ENCODE results near the gene CNTNAP2. TPM values are rescaled to one million over a fixed set of nuclear protein-coding genes. Genes with fewer than 3 reads are reported as not detected.
"Not testable (repeated sequence)": the region's sequence is repeated elsewhere in the genome, so short reads cannot be mapped to it uniquely, and the experiment has no call there.

CNTNAP2 gene
- polyA plus RNA-seq, 2 donors, result 0.41 to 0.48 TPM

DNA sequence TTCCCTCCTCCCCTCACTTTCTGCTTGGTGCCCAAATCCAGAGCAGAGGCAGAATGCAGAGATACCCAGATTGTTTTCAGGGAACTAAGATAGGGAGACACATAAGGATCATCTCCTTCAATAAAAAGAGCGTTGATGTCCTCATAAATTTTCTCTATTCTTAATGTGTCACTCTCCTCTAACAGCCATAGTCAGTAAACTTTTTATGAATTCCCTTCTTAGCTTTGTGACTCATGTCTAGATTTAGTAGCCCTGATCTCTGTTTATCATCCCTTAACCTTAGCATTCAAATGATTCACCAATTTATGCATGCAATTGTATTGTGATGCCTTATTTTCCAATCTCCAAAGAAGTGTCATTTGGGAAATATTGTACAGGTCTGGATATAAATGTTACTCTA lies 1478.4 kb downstream of the CNTNAP2 start:
- Histone ChIP-seq H3K27me3 (ENCODE audit: control insufficient read depth in 1 of 2, insufficient read depth in 2 of 2, low read length in 2 of 2) (no peaks in the 10 kb centered on the region), H3K9me3 (ENCODE audit: control insufficient read depth in 2 of 2, insufficient read depth in 1 of 2, low read depth in 1 of 2, low read length in 1 of 2) (no peaks in the 10 kb centered on the region), H3K27ac (ENCODE audit: low read depth in 2 of 2, low read length in 1 of 2) (no peak overlapping the region), H3K36me3 (ENCODE audit: control insufficient read depth in 2 of 2, insufficient read depth in 2 of 2, low read length in 1 of 2) (no peaks in the 10 kb centered on the region), H3K4me3 (ENCODE audit: low read depth in 1 of 2, low read length in 2 of 2) (no peak overlapping the region), H3K4me1 (ENCODE audit: control insufficient read depth in 2 of 2, insufficient read depth in 2 of 2, low read length in 1 of 2) (no peaks in the 10 kb centered on the region)
- WGBS, 2 donors, result 84 to 90% methylated on average over 1 of the region's 1 CpG

DNA sequence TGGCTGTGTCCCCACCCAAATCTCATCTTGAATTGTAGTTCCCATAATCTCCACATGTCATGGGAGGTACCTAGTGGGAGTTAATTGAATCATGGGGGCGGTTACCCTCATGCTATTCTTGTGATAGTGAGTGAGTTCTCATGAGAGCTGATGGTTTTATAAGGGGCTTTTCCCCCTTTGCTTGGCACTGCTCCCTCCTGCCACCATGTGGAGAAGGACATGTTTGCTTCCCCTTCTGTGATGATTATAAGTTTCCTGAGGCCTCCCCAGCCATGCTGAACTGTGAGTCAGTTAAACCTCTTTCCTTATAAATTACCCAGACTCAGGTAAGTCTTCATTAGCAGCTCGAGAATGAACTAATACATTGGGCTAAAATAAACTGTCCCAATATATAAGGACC lies 1482.1 kb downstream of the CNTNAP2 start:
- not testable (repeated sequence) for H3K27me3 ChIP-seq (ENCODE audit: control insufficient read depth in 1 of 2, insufficient read depth in 2 of 2, low read length in 2 of 2); H3K9me3 ChIP-seq (ENCODE audit: control insufficient read depth in 2 of 2, insufficient read depth in 1 of 2, low read depth in 1 of 2, low read length in 1 of 2); H3K4me3 ChIP-seq (ENCODE audit: low read depth in 1 of 2, low read length in 2 of 2); H3K27ac ChIP-seq (ENCODE audit: low read depth in 2 of 2, low read length in 1 of 2); H3K4me1 ChIP-seq (ENCODE audit: control insufficient read depth in 2 of 2, insufficient read depth in 2 of 2, low read length in 1 of 2); H3K36me3 ChIP-seq (ENCODE audit: control insufficient read depth in 2 of 2, insufficient read depth in 2 of 2, low read length in 1 of 2)
- whole genome bisulfite sequencing, 2 donors, result 68 to 74% methylated on average over 2 of the region's 2 CpGs

DNA sequence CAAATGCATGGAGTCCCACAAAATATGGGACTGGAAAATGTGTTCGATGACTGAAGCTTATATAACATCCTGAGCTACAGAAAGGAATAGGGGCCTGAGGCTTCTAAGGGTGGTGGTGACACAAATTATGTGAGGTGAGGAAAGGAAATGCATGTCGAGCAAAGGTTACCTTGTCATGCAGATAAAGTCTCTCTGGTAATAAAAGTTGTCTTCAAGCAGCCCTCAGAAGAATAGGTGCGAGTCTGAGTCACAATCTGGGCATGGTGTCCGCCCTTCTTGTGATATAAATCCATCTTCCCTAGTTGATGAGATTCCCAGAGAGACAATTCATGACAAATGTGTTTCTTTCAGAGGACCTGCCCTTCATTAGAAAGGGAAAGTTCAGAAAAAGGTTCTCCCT lies 1488.7 kb downstream of the CNTNAP2 start:
- Histone ChIP-seq H3K4me3 (ENCODE audit: low read depth in 1 of 2, low read length in 2 of 2) (no peak overlapping the region), H3K4me1 (ENCODE audit: control insufficient read depth in 2 of 2, insufficient read depth in 2 of 2, low read length in 1 of 2) (no peaks in the 10 kb centered on the region), H3K27ac (ENCODE audit: low read depth in 2 of 2, low read length in 1 of 2) (no peak overlapping the region), H3K27me3 (ENCODE audit: control insufficient read depth in 1 of 2, insufficient read depth in 2 of 2, low read length in 2 of 2) (no peaks in the 10 kb centered on the region), H3K9me3 (ENCODE audit: control insufficient read depth in 2 of 2, insufficient read depth in 1 of 2, low read depth in 1 of 2, low read length in 1 of 2) (no peaks in the 10 kb centered on the region), H3K36me3 (ENCODE audit: control insufficient read depth in 2 of 2, insufficient read depth in 2 of 2, low read length in 1 of 2) (no peaks in the 10 kb centered on the region)
- WGBS, 2 donors, result 57 to 63% methylated on average over 4 of the region's 4 CpGs

GRCh38 chr7:147607157-147607800 lies 1490.7 kb downstream of the CNTNAP2 start:
- no peaks in the 10 kb centered on the region for H3K4me1 ChIP-seq (ENCODE audit: control insufficient read depth in 2 of 2, insufficient read depth in 2 of 2, low read length in 1 of 2)
- H3K27me3 ChIP-seq (ENCODE audit: control insufficient read depth in 1 of 2, insufficient read depth in 2 of 2, low read length in 2 of 2), result no peaks in the 10 kb centered on the region
- no peaks in the 10 kb centered on the region for H3K36me3 ChIP-seq (ENCODE audit: control insufficient read depth in 2 of 2, insufficient read depth in 2 of 2, low read length in 1 of 2)
- H3K4me3 ChIP-seq (ENCODE audit: low read depth in 1 of 2, low read length in 2 of 2), result no peak overlapping the region
- H3K27ac ChIP-seq (ENCODE audit: low read depth in 2 of 2, low read length in 1 of 2), result no peak overlapping the region
- no peaks in the 10 kb centered on the region for H3K9me3 ChIP-seq (ENCODE audit: control insufficient read depth in 2 of 2, insufficient read depth in 1 of 2, low read depth in 1 of 2, low read length in 1 of 2)
- 41 to 47% methylated on average over 5 of the region's 5 CpGs for WGBS, 2 donors

- Histone ChIP-seq H3K4me1 (ENCODE audit: control insufficient read depth in 2 of 2, insufficient read depth in 2 of 2, low read length in 1 of 2) (no peaks in the 10 kb centered on the region), H3K27me3 (ENCODE audit: control insufficient read depth in 1 of 2, insufficient read depth in 2 of 2, low read length in 2 of 2) (no peaks in the 10 kb centered on the region), H3K36me3 (ENCODE audit: control insufficient read depth in 2 of 2, insufficient read depth in 2 of 2, low read length in 1 of 2) (no peaks in the 10 kb centered on the region), H3K4me3 (ENCODE audit: low read depth in 1 of 2, low read length in 2 of 2) (no peak overlapping the region), H3K27ac (ENCODE audit: low read depth in 2 of 2, low read length in 1 of 2) (no peak overlapping the region), H3K9me3 (ENCODE audit: control insufficient read depth in 2 of 2, insufficient read depth in 1 of 2, low read depth in 1 of 2, low read length in 1 of 2) (no peaks in the 10 kb centered on the region)
- WGBS, 2 donors, result 75 to 78% methylated on average over 1 of the region's 1 CpG
Observed at GRCh38 chr7:147611431-147611830, 1494.8 kb downstream of the CNTNAP2 start.

DNA sequence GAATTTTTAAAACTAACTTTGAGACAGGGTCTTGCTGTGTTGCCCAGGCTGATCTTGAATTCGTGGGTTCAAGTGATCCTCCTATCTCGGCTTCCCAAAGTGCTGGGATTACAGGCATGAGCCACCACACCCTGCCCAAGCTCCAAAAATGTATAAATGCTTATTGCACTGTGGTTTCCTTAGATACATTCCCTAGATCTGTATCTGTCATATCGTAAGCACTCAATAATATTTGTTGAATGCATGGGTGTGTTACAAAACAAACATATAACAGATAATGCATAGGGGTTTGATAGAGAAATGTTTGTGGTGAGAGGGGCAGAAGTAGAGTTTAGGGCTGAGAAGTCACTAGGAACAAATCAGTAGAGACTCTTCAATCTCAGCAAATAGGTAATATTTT lies 1518.7 kb downstream of the CNTNAP2 start:
- Histone ChIP-seq H3K36me3 (ENCODE audit: control insufficient read depth in 2 of 2, insufficient read depth in 2 of 2, low read length in 1 of 2) (no peaks in the 10 kb centered on the region), H3K27me3 (ENCODE audit: control insufficient read depth in 1 of 2, insufficient read depth in 2 of 2, low read length in 2 of 2) (no peaks in the 10 kb centered on the region), H3K4me1 (ENCODE audit: control insufficient read depth in 2 of 2, insufficient read depth in 2 of 2, low read length in 1 of 2) (no peaks in the 10 kb centered on the region), H3K4me3 (ENCODE audit: low read depth in 1 of 2, low read length in 2 of 2) (no peak overlapping the region), H3K27ac (ENCODE audit: low read depth in 2 of 2, low read length in 1 of 2) (no peak overlapping the region), H3K9me3 (ENCODE audit: control insufficient read depth in 2 of 2, insufficient read depth in 1 of 2, low read depth in 1 of 2, low read length in 1 of 2) (no peaks in the 10 kb centered on the region)
- WGBS, 2 donors, result 63 to 66% methylated on average over 3 of the region's 3 CpGs

DNA sequence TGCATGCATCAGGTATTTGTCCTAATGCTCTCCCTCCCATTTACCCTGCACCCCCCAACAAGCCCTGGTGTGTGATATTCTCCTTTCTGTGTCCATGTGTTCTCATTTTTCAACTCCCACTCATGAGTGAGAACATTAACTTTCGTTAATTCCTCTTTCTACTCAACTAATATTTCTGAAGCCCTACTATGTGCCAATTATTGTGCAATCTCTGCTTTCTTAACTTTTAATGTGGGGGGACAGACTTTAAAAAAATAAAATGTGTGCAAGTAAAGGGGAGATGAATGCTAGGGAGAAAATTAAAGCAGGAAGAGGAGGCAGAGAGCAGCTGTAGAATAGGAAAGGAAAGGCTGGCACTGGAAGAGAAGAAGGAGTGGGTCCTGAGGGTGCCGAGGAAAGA lies 1520.0 kb downstream of the CNTNAP2 start:
- WGBS, 2 donors, result 79 to 81% methylated on average over 2 of the region's 2 CpGs
- H3K9me3 ChIP-seq (ENCODE audit: control insufficient read depth in 2 of 2, insufficient read depth in 1 of 2, low read depth in 1 of 2, low read length in 1 of 2), result peaks cover 0 to 2% of the 10 kb centered on the region in 2 donors
- no peaks in the 10 kb centered on the region for H3K36me3 ChIP-seq (ENCODE audit: control insufficient read depth in 2 of 2, insufficient read depth in 2 of 2, low read length in 1 of 2)
- no peaks in the 10 kb centered on the region for H3K27me3 ChIP-seq (ENCODE audit: control insufficient read depth in 1 of 2, insufficient read depth in 2 of 2, low read length in 2 of 2)
- no peak overlapping the region for H3K4me3 ChIP-seq (ENCODE audit: low read depth in 1 of 2, low read length in 2 of 2)
- H3K27ac ChIP-seq (ENCODE audit: low read depth in 2 of 2, low read length in 1 of 2), result no peak overlapping the region
- H3K4me1 ChIP-seq (ENCODE audit: control insufficient read depth in 2 of 2, insufficient read depth in 2 of 2, low read length in 1 of 2), result no peaks in the 10 kb centered on the region

- Histone ChIP-seq H3K4me1 (ENCODE audit: control insufficient read depth in 2 of 2, insufficient read depth in 2 of 2, low read length in 1 of 2) (no peaks in the 10 kb centered on the region), H3K9me3 (ENCODE audit: control insufficient read depth in 2 of 2, insufficient read depth in 1 of 2, low read depth in 1 of 2, low read length in 1 of 2) (peaks cover 0 to 2% of the 10 kb centered on the region in 2 donors), H3K36me3 (ENCODE audit: control insufficient read depth in 2 of 2, insufficient read depth in 2 of 2, low read length in 1 of 2) (no peaks in the 10 kb centered on the region), H3K27ac (ENCODE audit: low read depth in 2 of 2, low read length in 1 of 2) (no peak overlapping the region), H3K4me3 (ENCODE audit: low read depth in 1 of 2, low read length in 2 of 2) (no peak overlapping the region), H3K27me3 (ENCODE audit: control insufficient read depth in 1 of 2, insufficient read depth in 2 of 2, low read length in 2 of 2) (no peaks in the 10 kb centered on the region)
Observed at GRCh38 chr7:147638566-147638965, 1522.0 kb downstream of the CNTNAP2 start.

- no peak overlapping the region for H3K4me3 ChIP-seq (ENCODE audit: low read depth in 1 of 2, low read length in 2 of 2)
- no peaks in the 10 kb centered on the region for H3K36me3 ChIP-seq (ENCODE audit: control insufficient read depth in 2 of 2, insufficient read depth in 2 of 2, low read length in 1 of 2)
- no peaks in the 10 kb centered on the region for H3K4me1 ChIP-seq (ENCODE audit: control insufficient read depth in 2 of 2, insufficient read depth in 2 of 2, low read length in 1 of 2)
- no peak overlapping the region for H3K27ac ChIP-seq (ENCODE audit: low read depth in 2 of 2, low read length in 1 of 2)
- H3K9me3 ChIP-seq (ENCODE audit: control insufficient read depth in 2 of 2, insufficient read depth in 1 of 2, low read depth in 1 of 2, low read length in 1 of 2), result peaks cover 0 to 2% of the 10 kb centered on the region in 2 donors
- H3K27me3 ChIP-seq (ENCODE audit: control insufficient read depth in 1 of 2, insufficient read depth in 2 of 2, low read length in 2 of 2), result no peaks in the 10 kb centered on the region
- WGBS, 2 donors, result 77 to 80% methylated on average over 6 of the region's 6 CpGs
Observed at GRCh38 chr7:147639037-147639436, 1522.4 kb downstream of the CNTNAP2 start.

DNA sequence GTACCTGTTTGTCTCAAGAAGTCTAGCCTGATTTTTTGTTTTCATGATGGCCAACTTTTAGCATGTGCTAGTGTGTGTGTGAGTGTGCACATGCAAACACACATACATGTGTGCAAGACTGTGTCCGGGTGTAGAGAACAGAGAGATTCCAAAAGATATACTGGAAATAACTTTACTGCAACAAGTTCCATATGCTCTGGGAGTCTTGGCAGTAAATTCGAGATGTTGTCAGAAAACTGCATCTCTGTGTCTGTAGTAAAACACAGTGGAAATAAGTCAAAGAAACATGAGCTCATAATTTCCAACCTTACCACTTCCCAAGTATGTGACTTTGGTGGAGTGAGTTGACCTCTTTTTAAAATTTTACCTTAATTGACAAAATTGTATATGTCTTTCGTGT lies 1523.2 kb downstream of the CNTNAP2 start:
- Histone ChIP-seq H3K27me3 (ENCODE audit: control insufficient read depth in 1 of 2, insufficient read depth in 2 of 2, low read length in 2 of 2) (no peaks in the 10 kb centered on the region), H3K9me3 (ENCODE audit: control insufficient read depth in 2 of 2, insufficient read depth in 1 of 2, low read depth in 1 of 2, low read length in 1 of 2) (peaks cover 0 to 2% of the 10 kb centered on the region in 2 donors), H3K4me3 (ENCODE audit: low read depth in 1 of 2, low read length in 2 of 2) (no peak overlapping the region), H3K4me1 (ENCODE audit: control insufficient read depth in 2 of 2, insufficient read depth in 2 of 2, low read length in 1 of 2) (no peaks in the 10 kb centered on the region), H3K27ac (ENCODE audit: low read depth in 2 of 2, low read length in 1 of 2) (no peak overlapping the region), H3K36me3 (ENCODE audit: control insufficient read depth in 2 of 2, insufficient read depth in 2 of 2, low read length in 1 of 2) (no peaks in the 10 kb centered on the region)
- WGBS, 2 donors, result 66% methylated on average over 3 of the region's 3 CpGs
